H1 (cell line): Measurements from ENCODE around the gene TXNDC11. TPM values are rescaled to one million over a fixed set of nuclear protein-coding genes. Genes with fewer than 3 reads are reported as not detected.
A peak's percentile ranks its signal among the peaks of the same experiment; 100 is the strongest.

Source experiments
- CTCF ChIA-PET: fragments of 300-600 bp; sonication (Branson Sonifier 250); formaldehyde crosslinking; loops from one replicate; lab custom pipeline; 2021; ENCODE audit not compliant: partially characterized antibody; lab: Charles Lee
- POLR2A ChIA-PET: fragments of 300-600 bp; sonication (Branson Sonifier 250); formaldehyde crosslinking; loops from one replicate; lab custom pipeline; 2021; ENCODE audit warnings: inconsistent platforms; ENCODE audit not compliant: partially characterized antibody; lab: Charles Lee
- DNase-seq, 2 experiments: peaks; one replicate each; pipeline versions ENCODE4 v3.0.0 to v3.0.0-alpha.2; 2010 to 2022; ENCODE audit warnings: low spot score in 2 of 2, low read depth in 1 of 2, mixed read lengths in 1 of 2
- FAIRE-seq: peaks from 2 replicates; lab custom pipeline; 2011; peaks lifted over from hg19 to GRCh38; lab: Jason Lieb, UNC
- H2AFZ ChIP-seq: 2 replicates; pipeline ENCODE4 v1.8.1; 2012; ENCODE audit warnings: low read length, inconsistent platforms
- H2AK5ac ChIP-seq: 2 replicates; pipeline ENCODE4 v1.6.1; 2013; ENCODE audit warnings: low read depth, low read length
- H2BK120ac ChIP-seq: replicated peaks from 2 replicates; pipeline ENCODE3; 2013; ENCODE audit warnings: low read depth, low read length, inconsistent platforms
- H2BK12ac ChIP-seq: 2 replicates; pipeline ENCODE4 v1.6.1; 2013; ENCODE audit warnings: low read depth, low read length
- H2BK15ac ChIP-seq: 2 replicates; pipeline ENCODE4 v1.6.1; 2013; ENCODE audit warnings: low read length
- H2BK20ac ChIP-seq: 2 replicates; pipeline ENCODE4 v1.6.1; 2013; ENCODE audit warnings: low read length
- H2BK5ac ChIP-seq: 2 replicates; pipeline ENCODE4 v1.6.1; 2013; ENCODE audit warnings: low read depth, low read length
- H3K14ac ChIP-seq: 2 replicates; pipeline ENCODE4 v1.6.1; 2013; ENCODE audit warnings: inconsistent platforms; ENCODE audit not compliant: insufficient read length
- H3K18ac ChIP-seq: 2 replicates; pipeline ENCODE4 v1.6.1; 2013; ENCODE audit warnings: low read length; ENCODE audit errors: extremely low read depth
- H3K23ac ChIP-seq: 2 replicates; pipeline ENCODE4 v1.6.1; 2013; ENCODE audit warnings: inconsistent platforms; ENCODE audit not compliant: insufficient read length
- H3K23me2 ChIP-seq: 2 replicates; pipeline ENCODE4 v1.6.1; 2013; ENCODE audit warnings: low read depth, low read length
- H3K27ac ChIP-seq: 2 replicates; pipeline ENCODE4 v1.6.1; 2011; ENCODE audit warnings: low read depth, low read length, inconsistent platforms
- H3K27me3 ChIP-seq, 4 experiments: replicated peaks in 1 of 4; 1 replicate in 1 of 4; 2 replicates in 3 of 4; pipeline versions ENCODE4 v1.6.1 to v1.8.1; 2011 to 2013; ENCODE audit warnings: low read length in 3 of 4, mild to moderate bottlenecking in 3 of 4, inconsistent platforms in 2 of 4, mixed read lengths in 2 of 4, moderate library complexity in 1 of 4; ENCODE audit not compliant: control insufficient read depth in 3 of 4, insufficient read depth in 3 of 4; ENCODE audit errors: extremely low read depth in 1 of 4
- H3K36me3 ChIP-seq, 4 experiments: 2 replicates each; pipeline versions ENCODE4 v1.6.1 to v1.8.1; 2011 to 2013; ENCODE audit warnings: mild to moderate bottlenecking in 4 of 4, low read length in 3 of 4, moderate library complexity in 2 of 4, control low read depth in 1 of 4, inconsistent platforms in 1 of 4; ENCODE audit not compliant: insufficient read depth in 4 of 4, control insufficient read depth in 2 of 4
- H3K4ac ChIP-seq: replicated peaks from 2 replicates; pipeline ENCODE3; 2013; ENCODE audit warnings: low read length, low read depth, mixed read lengths, inconsistent platforms; ENCODE audit not compliant: insufficient read length
- H3K4me1 ChIP-seq, 4 experiments: replicated peaks in 1 of 4; 1 replicate in 1 of 4; 2 replicates in 3 of 4; pipeline versions ENCODE4 v1.6.1 to v1.8.1; 2011 to 2013; ENCODE audit warnings: low read length in 3 of 4, inconsistent platforms in 2 of 4, mixed read lengths in 1 of 4; ENCODE audit not compliant: insufficient read depth in 4 of 4, control insufficient read depth in 3 of 4
- H3K4me2 ChIP-seq, 2 experiments: 2 replicates each; pipeline versions ENCODE4 v1.6.1 to v1.8.1; 2011 to 2013; ENCODE audit warnings: low read depth in 2 of 2, low read length in 2 of 2, control low read depth in 1 of 2, inconsistent platforms in 1 of 2, mild to moderate bottlenecking in 1 of 2; ENCODE audit not compliant: insufficient read depth in 1 of 2
- H3K4me3 ChIP-seq, 4 experiments: fragments of 200-600, 300-600 bp in 1 of 4; sonication (generic), shearing (Covaris generic), sonication (Bioruptor Twin) in 1 of 4; 2 replicates each; pipeline versions ENCODE4 v1.5.1 to v1.8.1; 2011 to 2016; ENCODE audit warnings: low read length in 4 of 4, low read depth in 3 of 4, control low read depth in 2 of 4, inconsistent platforms in 2 of 4, mild to moderate bottlenecking in 2 of 4, mixed read lengths in 1 of 4, moderate library complexity in 1 of 4; ENCODE audit not compliant: insufficient read depth in 2 of 4; ENCODE audit errors: extremely low read depth in 1 of 4
- H3K56ac ChIP-seq: replicated peaks from 2 replicates; pipeline ENCODE3; 2013; ENCODE audit warnings: low read depth, mild to moderate bottlenecking, mixed read lengths, low read length, inconsistent platforms; ENCODE audit not compliant: insufficient read length
- H3K79me1 ChIP-seq: 2 replicates; pipeline ENCODE4 v1.6.1; 2013; ENCODE audit warnings: low read depth, low read length, control low read depth
- H3K79me2 ChIP-seq, 2 experiments: 2 replicates each; pipeline versions ENCODE4 v1.6.1 to v1.8.1; 2012 to 2013; ENCODE audit warnings: low read length in 2 of 2, mild to moderate bottlenecking in 2 of 2, inconsistent platforms in 1 of 2; ENCODE audit not compliant: insufficient read depth in 2 of 2, control insufficient read depth in 1 of 2
- H3K9ac ChIP-seq, 4 experiments: replicated peaks in 1 of 4; 1 replicate in 1 of 4; 2 replicates in 3 of 4; pipeline versions ENCODE4 v1.6.1 to v1.8.1; 2011 to 2013; ENCODE audit warnings: low read depth in 3 of 4, low read length in 3 of 4, control low read depth in 2 of 4, mild to moderate bottlenecking in 2 of 4, moderate library complexity in 2 of 4, inconsistent platforms in 1 of 4; ENCODE audit errors: extremely low read depth in 1 of 4
- H3K9me3 ChIP-seq, 2 experiments: 2 replicates each; pipeline versions ENCODE4 v1.6.1 to v1.8.1; 2012 to 2013; ENCODE audit warnings: mild to moderate bottlenecking in 2 of 2, moderate library complexity in 2 of 2, control low read depth in 1 of 2, inconsistent platforms in 1 of 2, low read depth in 1 of 2, low read length in 1 of 2, mixed read lengths in 1 of 2; ENCODE audit not compliant: insufficient read depth in 2 of 2
- H4K20me1 ChIP-seq, 2 experiments: replicated peaks in 1 of 2; 2 replicates each; pipeline versions ENCODE3 to v1.8.1; 2011 to 2013; ENCODE audit warnings: inconsistent platforms in 2 of 2, low read length in 2 of 2, mild to moderate bottlenecking in 1 of 2; ENCODE audit not compliant: insufficient read depth in 2 of 2, control insufficient read depth in 1 of 2
- H4K5ac ChIP-seq: 2 replicates; pipeline ENCODE4 v1.6.1; 2013; ENCODE audit warnings: low read length, low read depth, mixed read lengths, inconsistent platforms; ENCODE audit not compliant: insufficient read length
- H4K8ac ChIP-seq: 2 replicates; pipeline ENCODE4 v1.8.0; 2013; ENCODE audit warnings: mild to moderate bottlenecking, moderate library complexity, low read length, inconsistent platforms; ENCODE audit not compliant: insufficient read depth; ENCODE audit errors: extremely low read depth
- H4K91ac ChIP-seq: replicated peaks from 2 replicates; pipeline ENCODE3; 2013; ENCODE audit warnings: low read length, mixed read lengths, inconsistent platforms; ENCODE audit not compliant: insufficient read length
- CHD2 ChIP-seq: IDR thresholded peaks from 2 replicates; pipeline ENCODE4 v1.6.1; 2012; ENCODE audit warnings: low read length, improper control_type of control experiment
- EGR1 ChIP-seq: IDR thresholded peaks from 2 replicates; pipeline ENCODE4 v1.6.1; 2011; ENCODE audit warnings: low read depth, low read length, borderline replicate concordance
- MAX ChIP-seq: IDR thresholded peaks from 2 replicates; pipeline ENCODE4 v1.6.1; 2012; ENCODE audit warnings: inconsistent platforms
- POLR2AphosphoS5 ChIP-seq: IDR thresholded peaks from 2 replicates; pipeline ENCODE4 v1.6.1; 2011; ENCODE audit warnings: low read depth, low read length
- RAD21 ChIP-seq, 2 experiments: IDR thresholded peaks in 1 of 2; conservative IDR thresholded peaks in 1 of 2; 2 replicates each; pipeline ENCODE4 v1.6.1; 2011; ENCODE audit warnings: low read depth in 2 of 2, low read length in 2 of 2, improper control_type of control experiment in 1 of 2, inconsistent platforms in 1 of 2, mild to moderate bottlenecking in 1 of 2, moderate library complexity in 1 of 2
- RFX5 ChIP-seq: IDR thresholded peaks from 2 replicates; pipeline ENCODE4 v1.6.1; 2011; ENCODE audit warnings: low read depth, low read length, improper control_type of control experiment, borderline replicate concordance
- RXRA ChIP-seq: IDR thresholded peaks from 2 replicates; pipeline ENCODE4 v1.6.1; 2011; ENCODE audit warnings: low read depth, mild to moderate bottlenecking, low read length, moderate library complexity; ENCODE audit not compliant: insufficient read depth
- SP2 ChIP-seq: IDR thresholded peaks from 2 replicates; pipeline ENCODE4 v1.6.1; 2012; ENCODE audit warnings: mild to moderate bottlenecking, low read length, inconsistent platforms
- TCF12 ChIP-seq: IDR thresholded peaks from 2 replicates; pipeline ENCODE4 v1.6.1; 2011; ENCODE audit warnings: low read depth, mild to moderate bottlenecking, low read length
- YY1 ChIP-seq: IDR thresholded peaks from 2 replicates; pipeline ENCODE4 v1.6.1; 2011; ENCODE audit warnings: low read depth, mild to moderate bottlenecking, low read length
- WGBS, 2 experiments: shearing (Covaris generic) in 1 of 2; methylation state at CpG; one replicate each; pipeline versions ENCODE4 v1.1.6 to v1.1.7; 2013 to 2015; ENCODE audit warnings: low lambda C conversion rate in 2 of 2, mixed read lengths in 2 of 2, inconsistent platforms in 1 of 2, low coverage in 1 of 2, missing lambda C conversion rate in 1 of 2; ENCODE audit not compliant: insufficient replicate concordance in 2 of 2, insufficient coverage in 1 of 2, insufficient read length in 1 of 2; ENCODE audit errors: extremely low coverage in 1 of 2, missing lambda C conversion rate in 1 of 2; 5-methylcytosine and 5-hydroxymethylcytosine counted together
- polyA plus RNA-seq, 7 experiments: library from polyadenylated mRNA; depleted of rRNA in 3 of 7; stranded (reverse) in 5 of 7; unstranded in 2 of 7; fragments of >200 nt in 5 of 7; fragments of 200-250 nt in 2 of 7; gene quantifications; 1 replicate in 5 of 7; 2 replicates in 1 of 7; 4 replicates in 1 of 7; pipeline versions ENCODE4 v1.2.1 to v1.2.3, GENCODE V29; 2011 to 2013; ENCODE audit warnings: missing spikeins in 2 of 7, mixed read lengths in 2 of 7
- total RNA-seq: library from RNA; stranded (reverse); fragmentation: NEBNext Ultra II Directional; extraction: Animal tissue kit (Norgen Biotek cat#: 25700); gene quantifications from 2 replicates; pipeline ENCODE4 v1.2.1, GENCODE V29; 2021

The TXNDC11 gene
- total and polyA plus RNA-seq, 2 of the 8 experiments (the other 6 are each of a cell fraction or from before 2014, with no cell fraction given), result 13.5 to 13.8 TPM

GRCh38 chr16:11677959-11678881, 64.4 kb downstream of the TXNDC11 start:
- Histone ChIP-seq H3K56ac (no peak overlapping the region), H4K5ac (no peak overlapping the region), H3K4me2 (no peak overlapping the region), H2BK5ac (no peak overlapping the region), H3K18ac (no peak overlapping the region), H2AFZ (no peak overlapping the region), H2BK15ac (no peak overlapping the region), H3K79me1 (peaks cover 12% of the 10 kb centered on the region), H3K79me2 (peaks cover 0 to 20% of the 10 kb centered on the region in 2 experiments; a peak in 1 of 4 replicates), H3K4me1 (peaks cover 0 to 5% (median 2%) of the 10 kb centered on the region in 4 experiments; a peak in 3 of 7 replicates), H2BK20ac (no peak overlapping the region), H4K20me1 (peaks cover 11 to 43% of the 10 kb centered on the region in 2 experiments), H3K23ac (no peak overlapping the region), H4K91ac (no peak overlapping the region), H3K9me3 (no peaks in the 10 kb centered on the region), H3K14ac (no peak overlapping the region), H2BK120ac (no peak overlapping the region), H3K27ac (no peak overlapping the region), H2AK5ac (no peak overlapping the region), H3K4me3 (no peak overlapping the region), H3K27me3 (no peaks in the 10 kb centered on the region; a peak in 1 of 7 replicates), H3K9ac (no peak overlapping the region), H3K36me3 (peaks cover 6 to 35% (median 26%) of the 10 kb centered on the region in 4 experiments; a peak in 6 of 8 replicates), H3K23me2 (no peaks in the 10 kb centered on the region), H2BK12ac (no peak overlapping the region), H4K8ac (peak overlapping the region; percentile 32; the same call in 1 of the 2 replicates), H3K4ac (no peak overlapping the region)
- WGBS, 2 experiments, result 87% methylated on average over 18 of the region's 18 CpGs; no CpG with 5 or more reads in 1 of the 2 experiments
- ChIA-PET POLR2A (interaction anchor here (1.3 to 4.3 kb wide), 5 partner anchors 9 to 27 kb away, joined by 3 to 23 read pairs (median 6); no protein-coding TSS in a partner anchor), CTCF (interaction anchor here (1.0 to 3.0 kb wide), 9 partner anchors 10 to 272 kb away, joined by 3 to 16 read pairs (median 4); no protein-coding TSS in a partner anchor)
- DNase-seq, result no peak
- FAIRE-seq, result no peak
- TF ChIP-seq TCF12 (no peak), MAX (no peak), RAD21 (IDR thresholded peaks at IDR 0.05 in 1 of 2, conservative IDR thresholded peaks at IDR 0.05 in 1 of 2; ENCODE audit: low read depth in 2 of 2, low read length in 2 of 2) (no peak), POLR2AphosphoS5 (no peak; the same call in 1 of the 2 replicates), CHD2 (no peak), YY1 (no peak), RFX5 (no peak), SP2 (no peak), RXRA (no peak), EGR1 (no peak)
